Measurements from ENCODE around the gene LCN15. TPM values are rescaled to one million over a fixed set of nuclear protein-coding genes. Genes with fewer than 3 reads are reported as not detected.

The LCN15 gene
- total RNA-seq, 4 donors from 2014 or later = not detected

GRCh38 chr9:136720251-136720897, 43.9 kb downstream of the LCN15 start:
- TF ChIP-seq CTCF (IDR thresholded peaks at IDR 0.05; ENCODE audit: low read depth) = no peak

GRCh38 chr9:136719195-136719880, 45.0 kb downstream of the LCN15 start:
- no peak for TF ChIP-seq CTCF (IDR thresholded peaks at IDR 0.05; ENCODE audit: low read depth)

- TF ChIP-seq CTCF (IDR thresholded peaks at IDR 0.05; ENCODE audit: low read depth) = no peak
Observed at GRCh38 chr9:136718345-136719194, 45.7 kb downstream of the LCN15 start.

- TF ChIP-seq CTCF (IDR thresholded peaks at IDR 0.05; ENCODE audit: low read depth) = no peak
Observed at GRCh38 chr9:136717399-136717798, 46.9 kb downstream of the LCN15 start.

- TF ChIP-seq CTCF (IDR thresholded peaks at IDR 0.05; ENCODE audit: low read depth) = no peak
Observed at GRCh38 chr9:136714893-136715274, 49.4 kb downstream of the LCN15 start.

GRCh38 chr9:136714096-136714892, 50.0 kb downstream of the LCN15 start:
- no peak for TF ChIP-seq CTCF (IDR thresholded peaks at IDR 0.05; ENCODE audit: low read depth)
